ENCODE results near the gene B3GALT2.
"Not testable (repeated sequence)": the region's sequence is repeated elsewhere in the genome, so short reads cannot be mapped to it uniquely, and the experiment has no call there.

The B3GALT2 gene

DNA sequence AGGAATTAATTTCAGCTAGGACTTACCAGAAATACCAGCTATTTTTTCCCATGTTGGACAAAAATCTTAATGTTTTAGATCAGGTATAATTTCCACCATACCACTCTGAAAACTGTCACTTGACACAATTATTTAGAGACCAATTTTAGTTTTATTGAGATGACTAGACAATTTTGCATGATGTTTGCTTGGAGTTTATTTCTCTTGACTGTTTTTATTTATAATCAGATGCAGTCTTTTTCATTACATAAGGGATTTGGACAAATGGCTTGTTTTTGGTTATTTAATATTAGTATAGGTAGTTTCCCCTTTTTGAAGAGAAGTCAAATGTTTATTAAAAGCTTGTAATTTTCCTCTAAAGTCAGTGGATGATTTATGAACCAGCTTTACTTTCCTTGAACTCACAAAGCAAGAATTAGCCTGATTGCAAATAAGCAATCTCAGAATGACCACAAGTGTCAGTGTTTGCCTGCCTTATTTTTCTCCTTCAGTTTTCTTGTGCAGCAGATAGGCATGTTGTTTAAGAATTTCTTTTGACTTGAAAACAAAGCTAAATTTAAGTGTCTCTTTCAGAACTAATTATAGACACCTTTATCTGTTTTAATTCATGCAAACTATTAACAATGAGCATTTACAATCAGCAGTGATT lies 3.8 kb upstream of the B3GALT2 start:
- no peaks in the 10 kb centered on the region for H3K4me1 ChIP-seq
- H3K79me2 ChIP-seq, result peaks cover 10% of the 10 kb centered on the region
- no peak overlapping the region for H3K4me3 ChIP-seq (ENCODE audit: low read depth, low read length)
- H3K27ac ChIP-seq, result no peak overlapping the region
- H3K9me3 ChIP-seq (ENCODE audit: control insufficient read depth, low read length), result no peaks in the 10 kb centered on the region
- no peaks in the 10 kb centered on the region for H3K36me3 ChIP-seq (ENCODE audit: control insufficient read depth, insufficient read depth, low read length)
- no peak overlapping the region for H2AFZ ChIP-seq
- H3K27me3 ChIP-seq (ENCODE audit: control insufficient read depth, insufficient read depth, low read length), result no peaks in the 10 kb centered on the region
- H3K9ac ChIP-seq, result no peak overlapping the region
- TF ChIP-seq CTCF (IDR thresholded peaks at IDR 0.05), result no peak
- no peak overlapping the region for H3K4me2 ChIP-seq (ENCODE audit: low read length)

GRCh38 chr1:193189442-193190095 lies 3.2 kb upstream of the B3GALT2 start:
- H3K36me3 ChIP-seq (ENCODE audit: control insufficient read depth, insufficient read depth, low read length), result no peaks in the 10 kb centered on the region
- H3K79me2 ChIP-seq, result peaks cover 10% of the 10 kb centered on the region
- no peak overlapping the region for H3K4me3 ChIP-seq (ENCODE audit: low read depth, low read length)
- no peaks in the 10 kb centered on the region for H3K4me1 ChIP-seq
- no peak overlapping the region for H2AFZ ChIP-seq
- H3K9ac ChIP-seq, result no peak overlapping the region
- no peak for TF ChIP-seq CTCF (IDR thresholded peaks at IDR 0.05)
- no peaks in the 10 kb centered on the region for H3K27me3 ChIP-seq (ENCODE audit: control insufficient read depth, insufficient read depth, low read length)
- no peak overlapping the region for H3K27ac ChIP-seq
- no peaks in the 10 kb centered on the region for H3K9me3 ChIP-seq (ENCODE audit: control insufficient read depth, low read length)
- H3K4me2 ChIP-seq (ENCODE audit: low read length), result no peak overlapping the region

DNA sequence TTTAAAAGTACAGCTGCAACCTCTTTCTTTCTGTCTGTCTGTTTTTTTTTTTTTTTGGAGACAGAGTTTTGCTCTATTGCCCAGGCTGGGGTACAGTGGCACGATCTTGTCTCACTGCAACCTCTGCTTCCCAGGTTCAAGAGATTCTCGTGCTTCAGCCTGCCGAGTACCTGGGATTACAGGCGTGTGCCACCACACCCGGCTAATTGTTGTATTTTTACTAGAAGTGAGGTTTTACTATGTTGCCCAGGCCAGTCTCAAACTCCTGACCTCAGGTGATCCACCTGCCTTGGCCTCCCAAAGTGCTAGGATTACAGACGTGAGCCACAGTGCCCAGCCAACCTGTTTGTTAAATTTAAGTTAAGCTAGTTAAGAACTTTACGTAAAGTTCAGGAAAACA lies 2.5 kb upstream of the B3GALT2 start:
- H2AFZ ChIP-seq; H3K27me3 ChIP-seq (ENCODE audit: control insufficient read depth, insufficient read depth, low read length); H3K4me3 ChIP-seq (ENCODE audit: low read depth, low read length); H3K4me1 ChIP-seq; H3K36me3 ChIP-seq (ENCODE audit: control insufficient read depth, insufficient read depth, low read length); H3K9me3 ChIP-seq (ENCODE audit: control insufficient read depth, low read length); H3K27ac ChIP-seq; H3K4me2 ChIP-seq (ENCODE audit: low read length); H3K9ac ChIP-seq: not testable (repeated sequence)
- H3K79me2 ChIP-seq, result peaks cover 10% of the 10 kb centered on the region

DNA sequence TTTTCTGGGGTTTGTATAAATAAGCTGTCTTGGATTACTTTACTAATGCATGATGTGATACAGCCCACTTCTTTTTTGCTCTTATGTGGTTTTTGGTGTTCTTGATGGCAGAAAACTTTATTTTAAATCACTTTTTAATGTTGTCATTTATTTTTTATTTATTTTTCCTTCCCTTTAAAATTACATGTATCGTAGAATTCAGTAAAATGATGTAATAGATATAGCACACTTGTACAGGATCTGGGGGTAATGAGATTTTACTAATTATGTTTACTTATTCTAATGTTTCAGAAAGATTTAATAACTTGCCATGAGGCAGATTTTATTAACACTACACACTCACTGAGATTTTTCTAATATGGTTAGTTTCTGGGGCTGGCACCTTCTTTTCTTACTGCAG lies 701 bp upstream of the B3GALT2 start:
- no peak for TF ChIP-seq CTCF (IDR thresholded peaks at IDR 0.05)
- Histone ChIP-seq H3K4me2 (ENCODE audit: low read length) (no peak overlapping the region), H3K79me2 (peaks cover 4% of the 10 kb centered on the region), H3K36me3 (ENCODE audit: control insufficient read depth, insufficient read depth, low read length) (no peaks in the 10 kb centered on the region), H3K27ac (no peak overlapping the region), H3K4me1 (no peaks in the 10 kb centered on the region), H3K27me3 (ENCODE audit: control insufficient read depth, insufficient read depth, low read length) (no peaks in the 10 kb centered on the region), H3K4me3 (ENCODE audit: low read depth, low read length) (no peak overlapping the region), H3K9me3 (ENCODE audit: control insufficient read depth, low read length) (no peaks in the 10 kb centered on the region), H2AFZ (no peak overlapping the region), H3K9ac (no peak overlapping the region)

GRCh38 chr1:193185211-193185610 lies 1.2 kb downstream of the B3GALT2 start:
- no peak for TF ChIP-seq CTCF (IDR thresholded peaks at IDR 0.05)
- H3K4me1 ChIP-seq, result no peaks in the 10 kb centered on the region
- no peak overlapping the region for H3K9ac ChIP-seq
- H3K79me2 ChIP-seq, result peaks cover 3% of the 10 kb centered on the region
- no peak overlapping the region for H2AFZ ChIP-seq
- H3K27me3 ChIP-seq (ENCODE audit: control insufficient read depth, insufficient read depth, low read length), result no peaks in the 10 kb centered on the region
- no peak overlapping the region for H3K27ac ChIP-seq
- H3K9me3 ChIP-seq (ENCODE audit: control insufficient read depth, low read length), result no peaks in the 10 kb centered on the region
- no peak overlapping the region for H3K4me2 ChIP-seq (ENCODE audit: low read length)
- H3K36me3 ChIP-seq (ENCODE audit: control insufficient read depth, insufficient read depth, low read length), result no peaks in the 10 kb centered on the region
- H3K4me3 ChIP-seq (ENCODE audit: low read depth, low read length), result no peak overlapping the region
